HG03521 (cell line): Measurements from ENCODE around the gene C17orf113.

ENCODE experiments used
- ATAC-seq: cut with Tn5 transposase; IDR thresholded peaks from one replicate; pipeline ENCODE4 v1.9.1; 2021; ENCODE audit warnings: mild to moderate bottlenecking, moderate library complexity; ENCODE audit not compliant: unreplicated experiment

The C17orf113 gene

DNA sequence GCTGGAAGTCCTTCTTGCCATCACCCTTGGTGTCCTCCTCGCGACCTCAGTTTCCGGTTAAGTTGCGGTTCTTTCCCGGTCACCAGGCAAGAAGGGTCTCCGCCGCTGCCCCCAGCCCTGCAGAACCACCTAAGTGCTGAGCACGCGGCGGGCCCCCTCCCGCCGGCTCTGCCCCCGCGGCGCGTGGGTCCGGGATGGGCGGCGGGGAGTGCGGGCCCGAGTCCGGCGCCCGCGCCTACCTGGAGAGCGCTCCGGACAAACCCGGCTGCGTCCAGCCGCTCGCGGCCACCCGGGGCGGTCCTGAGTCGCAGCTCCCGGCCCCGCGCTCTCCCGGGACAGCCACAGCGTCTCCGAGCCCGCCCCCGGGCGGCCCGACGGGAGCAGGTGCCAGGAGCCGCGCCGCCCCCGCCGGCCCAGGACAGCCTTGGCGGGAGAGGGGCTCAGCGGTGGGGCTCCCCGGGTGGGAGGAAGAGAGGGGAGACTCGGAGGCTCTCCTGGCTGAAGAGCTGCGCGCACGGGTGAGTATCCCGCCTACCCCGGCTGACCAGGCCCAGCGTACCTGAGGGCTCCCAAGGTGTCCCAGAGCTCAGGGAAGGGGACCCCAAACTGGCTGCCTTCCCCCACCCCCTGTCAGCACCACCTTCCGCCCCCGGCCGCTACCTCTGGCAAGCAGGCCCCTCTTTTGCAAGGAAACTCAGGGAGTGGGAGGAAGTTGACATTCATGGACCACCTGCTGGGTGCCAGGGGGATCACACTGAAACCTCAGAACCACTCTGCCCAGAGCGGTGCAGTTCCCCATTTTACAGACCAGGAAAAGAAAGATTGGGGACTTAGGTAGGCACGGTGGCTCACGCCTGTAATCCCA lies 22.2 kb upstream of the C17orf113 start:
- ATAC-seq = no peak

DNA sequence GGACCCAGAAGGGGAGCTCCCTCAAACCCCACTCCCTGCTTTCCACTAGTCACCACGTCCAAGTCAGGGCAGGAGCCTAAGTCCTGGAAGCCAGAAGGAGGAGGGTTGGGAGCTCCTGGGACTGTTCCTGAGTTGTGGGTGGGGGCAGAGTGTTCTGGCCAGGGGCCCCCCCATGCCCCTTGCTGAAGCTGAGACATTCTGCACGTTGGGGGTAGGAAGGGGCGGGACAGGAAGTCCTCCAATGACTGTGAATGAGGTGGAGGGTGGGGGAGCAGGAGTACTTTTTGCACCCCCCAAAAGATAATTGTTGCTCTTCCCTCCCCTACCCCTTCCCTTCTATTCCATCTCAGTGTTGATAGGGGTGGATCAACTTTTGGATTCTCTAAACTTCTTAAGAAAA lies 21.4 kb upstream of the C17orf113 start:
- ATAC-seq = no peak

DNA sequence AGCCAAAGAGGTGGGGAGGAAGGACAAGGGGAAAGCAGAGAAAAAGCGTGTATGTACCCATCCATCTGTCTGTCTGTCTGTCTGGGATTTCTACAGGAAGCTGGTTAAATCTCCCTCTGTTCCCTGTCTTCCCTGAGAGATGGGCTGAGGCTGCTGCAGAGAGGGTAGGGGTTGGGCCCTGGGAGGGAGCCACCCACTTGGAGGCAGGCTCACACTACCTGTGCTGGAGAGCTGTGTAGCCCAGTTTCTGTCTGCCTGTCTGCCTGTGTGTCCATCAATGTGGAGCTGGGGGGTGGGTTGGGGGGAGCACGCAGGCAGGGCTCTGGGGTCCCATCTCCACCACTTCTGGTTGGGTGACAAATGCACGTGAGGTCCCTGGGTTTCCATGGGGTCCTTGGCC lies 18.6 kb upstream of the C17orf113 start:
- no peak for ATAC-seq

DNA sequence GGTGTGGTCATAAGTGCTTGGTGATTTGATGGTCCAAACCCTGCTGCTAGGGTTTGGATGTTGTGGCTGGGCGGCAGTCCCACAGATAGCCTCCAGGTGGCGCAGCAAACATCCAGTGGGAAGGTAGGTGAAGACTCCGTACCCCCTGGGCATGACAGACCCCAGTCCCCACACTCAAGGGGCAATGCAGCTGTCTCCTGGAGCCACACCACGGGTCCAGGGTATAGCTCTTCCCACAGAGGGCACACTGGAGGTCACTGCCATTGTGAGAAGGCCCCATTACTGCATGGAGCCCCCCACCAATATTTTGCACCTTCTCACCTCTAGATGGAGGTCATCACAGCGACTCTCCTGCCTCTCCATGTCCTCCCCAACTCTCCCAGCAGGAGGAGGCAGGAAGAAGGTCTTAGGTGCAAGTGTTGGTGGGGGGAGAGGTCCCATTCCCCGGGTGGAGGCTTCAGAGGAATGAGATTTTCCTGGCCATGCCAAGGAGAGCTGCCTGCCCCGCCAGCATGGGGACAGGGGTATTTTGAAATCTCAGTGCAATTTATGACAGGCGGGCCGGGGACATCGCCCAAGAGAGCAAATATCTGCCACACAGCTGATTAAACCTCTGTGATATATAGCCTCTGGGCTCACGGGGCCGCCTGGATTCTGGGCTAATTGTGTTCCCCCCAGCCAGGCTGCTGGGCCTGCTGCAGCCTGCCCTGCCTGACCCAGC lies 17.1 kb upstream of the C17orf113 start:
- no peak for ATAC-seq

DNA sequence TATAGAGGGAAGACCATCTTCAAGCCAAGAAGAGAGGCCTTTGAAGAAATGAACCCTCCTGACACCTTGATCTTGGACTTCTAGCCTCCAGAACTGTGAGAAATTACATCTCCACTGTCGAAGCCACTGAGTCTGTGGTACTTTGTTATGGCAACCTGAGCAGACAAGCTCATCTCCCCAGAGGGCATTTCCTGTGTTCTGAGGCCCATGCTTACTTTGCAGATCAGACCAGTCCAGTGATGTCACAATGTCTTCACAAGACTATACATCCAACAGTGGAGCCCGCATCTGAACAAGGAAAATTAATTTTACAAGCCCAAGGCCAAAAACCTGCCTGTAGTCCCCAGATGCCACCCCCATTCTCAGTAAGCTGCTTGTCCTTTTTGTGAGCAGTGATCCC lies 14.8 kb upstream of the C17orf113 start:
- no peak for ATAC-seq

DNA sequence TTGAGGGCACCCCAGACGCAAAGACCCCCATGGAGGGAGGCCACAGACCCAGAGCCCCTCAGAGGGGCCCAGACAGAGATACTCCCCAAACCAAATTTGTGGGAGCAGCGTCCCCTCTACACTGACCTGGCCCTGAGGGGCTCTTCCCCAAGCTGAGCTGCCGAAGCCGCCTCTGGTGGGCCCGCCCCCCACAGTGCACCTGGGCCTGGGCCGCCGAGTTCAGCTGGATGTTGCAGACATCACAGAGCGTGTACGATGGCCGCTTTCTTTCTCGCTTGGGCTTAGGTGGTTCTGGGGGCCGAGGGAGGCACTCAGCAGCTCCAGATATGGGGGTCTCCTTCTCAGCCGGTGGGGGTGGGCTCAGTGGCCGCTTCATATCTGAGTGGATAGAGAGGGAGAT lies 12.3 kb upstream of the C17orf113 start:
- no peak for ATAC-seq

DNA sequence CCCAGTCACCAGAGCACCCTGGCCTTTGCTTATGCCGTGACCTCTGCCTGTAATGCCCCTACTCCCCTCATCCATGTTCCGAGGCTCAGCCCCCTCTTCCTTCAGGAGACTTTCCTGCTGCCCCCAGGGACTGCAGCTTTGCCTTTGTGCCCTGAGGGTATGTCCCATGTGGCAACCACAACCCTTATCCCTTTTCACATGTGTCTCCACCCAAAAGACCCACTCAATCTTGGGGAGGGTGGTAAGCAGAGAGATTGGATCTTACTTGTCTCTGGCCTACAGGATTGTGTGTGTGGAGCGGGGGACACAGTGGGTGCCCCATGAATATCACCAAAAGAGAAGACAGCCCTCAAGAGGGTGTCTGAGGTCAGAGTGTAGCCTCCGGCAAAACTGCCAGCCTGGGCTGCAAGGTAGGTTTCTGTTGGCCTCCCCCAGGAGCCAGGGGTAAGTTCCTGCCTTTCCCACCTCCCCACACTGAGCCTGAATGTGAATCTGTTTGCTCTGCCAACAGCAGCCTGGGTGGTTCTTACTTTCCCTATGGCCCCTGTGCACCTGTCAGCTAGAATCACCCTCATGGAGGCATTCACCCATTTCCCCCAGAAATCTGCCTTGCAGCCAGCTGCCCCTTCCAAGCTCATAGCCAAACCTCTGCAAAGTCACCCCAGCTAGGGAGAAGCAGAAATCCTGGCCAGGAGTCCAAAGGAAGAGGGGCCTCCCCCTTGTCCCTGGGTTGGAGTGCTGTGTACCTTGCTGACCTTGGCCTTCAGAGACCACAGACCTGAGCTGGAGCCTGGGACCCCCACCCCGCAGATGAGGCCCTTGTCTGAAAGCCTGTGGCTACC lies 11.5 kb upstream of the C17orf113 start:
- no peak for ATAC-seq

DNA sequence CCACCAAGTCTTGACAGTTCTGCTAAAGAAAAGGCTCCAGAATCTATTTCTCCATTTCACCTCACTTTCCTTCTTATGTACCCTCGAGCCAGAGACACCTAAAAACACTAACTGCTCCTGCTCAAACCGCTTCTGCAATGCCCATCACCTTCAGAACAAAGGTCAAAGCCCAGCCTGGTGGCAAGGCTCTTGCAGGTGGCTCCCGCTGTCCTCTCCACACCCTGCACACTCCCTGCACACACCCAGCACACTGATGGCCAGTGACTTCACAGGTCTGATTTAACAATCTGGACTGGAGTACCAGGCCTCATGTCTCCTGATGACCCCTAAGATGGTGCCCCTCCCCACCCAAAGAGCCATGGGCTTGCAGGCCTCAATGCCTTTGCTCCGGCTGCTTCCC lies 9.8 kb upstream of the C17orf113 start:
- no peak for ATAC-seq

DNA sequence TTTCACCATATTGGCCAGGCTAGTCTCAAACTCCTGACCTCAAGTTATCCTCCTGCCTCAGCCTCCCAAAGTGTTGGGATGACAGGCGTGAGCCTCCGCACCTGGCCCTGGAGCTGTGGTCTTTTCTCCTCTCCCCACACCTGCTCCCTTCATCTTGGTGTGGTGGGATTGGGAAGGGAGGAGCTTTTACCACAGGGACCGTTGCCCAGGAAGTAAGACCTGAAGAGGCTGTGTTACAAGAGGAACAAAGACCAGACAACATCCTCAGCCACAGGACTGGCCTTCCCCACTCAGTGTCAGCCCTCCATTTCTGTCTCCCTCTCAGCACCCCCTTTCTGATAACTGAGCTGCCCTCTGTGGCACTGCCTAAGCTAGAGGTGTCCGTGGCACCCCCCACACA lies 9.4 kb upstream of the C17orf113 start:
- ATAC-seq = no peak

DNA sequence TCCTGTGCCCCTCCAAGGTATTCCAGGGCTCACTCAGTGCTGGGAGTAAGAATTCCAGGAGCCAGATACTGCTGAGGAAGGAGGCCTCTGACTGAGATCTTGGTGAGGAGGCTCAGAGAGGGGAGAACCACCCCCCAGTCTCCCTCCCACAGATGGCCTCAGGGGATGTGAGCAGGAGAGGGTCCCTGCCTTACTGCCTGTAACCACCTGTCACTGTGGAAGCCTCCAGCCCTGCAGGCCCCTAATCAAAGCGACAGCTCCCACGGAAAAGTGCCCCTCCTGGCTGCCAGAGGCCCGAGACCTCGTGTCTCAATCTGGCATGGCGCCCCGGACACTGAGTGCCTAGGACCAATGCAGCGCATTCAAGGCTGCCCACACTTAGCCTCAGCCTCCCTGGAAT lies 7.7 kb upstream of the C17orf113 start:
- ATAC-seq = no peak

DNA sequence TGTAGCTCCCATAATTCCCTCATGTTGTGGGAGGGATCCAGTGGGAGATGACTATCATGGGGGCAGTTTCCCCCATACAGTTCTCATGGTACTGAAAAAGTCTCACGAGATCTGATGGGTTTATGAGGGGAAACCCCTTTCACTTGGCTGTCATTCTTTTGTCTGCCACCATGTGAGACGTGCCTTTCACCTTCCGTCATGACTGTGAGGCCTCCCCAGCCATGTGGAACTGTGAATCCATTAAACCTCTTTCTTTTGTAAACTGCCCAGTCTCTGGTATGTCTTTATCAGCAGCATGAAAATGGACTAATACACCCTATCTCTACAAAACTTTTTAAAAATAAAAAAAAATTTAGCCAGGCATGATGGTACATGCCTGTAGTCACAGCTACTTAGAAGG lies 6.2 kb upstream of the C17orf113 start:
- ATAC-seq = no peak

DNA sequence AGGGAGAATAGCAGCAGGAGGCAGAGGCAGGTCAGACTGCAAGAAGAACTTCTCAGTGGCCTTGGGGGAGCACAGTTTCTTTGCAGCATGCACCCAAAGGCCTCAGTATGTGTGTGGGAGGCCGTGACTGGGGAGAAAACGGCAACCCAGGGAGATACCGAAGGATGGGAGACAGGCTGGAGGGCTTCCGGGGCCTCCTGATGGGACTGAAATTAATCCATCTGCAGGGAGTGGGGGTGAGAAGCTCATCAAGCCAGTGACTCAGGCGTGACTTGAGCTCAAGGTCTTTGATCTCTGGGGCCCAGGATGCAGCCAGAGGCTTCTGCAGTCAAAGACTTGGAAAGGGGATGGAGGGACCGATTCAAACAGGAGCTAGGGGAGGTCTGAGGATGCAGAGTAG lies 5.1 kb upstream of the C17orf113 start:
- ATAC-seq = no peak

DNA sequence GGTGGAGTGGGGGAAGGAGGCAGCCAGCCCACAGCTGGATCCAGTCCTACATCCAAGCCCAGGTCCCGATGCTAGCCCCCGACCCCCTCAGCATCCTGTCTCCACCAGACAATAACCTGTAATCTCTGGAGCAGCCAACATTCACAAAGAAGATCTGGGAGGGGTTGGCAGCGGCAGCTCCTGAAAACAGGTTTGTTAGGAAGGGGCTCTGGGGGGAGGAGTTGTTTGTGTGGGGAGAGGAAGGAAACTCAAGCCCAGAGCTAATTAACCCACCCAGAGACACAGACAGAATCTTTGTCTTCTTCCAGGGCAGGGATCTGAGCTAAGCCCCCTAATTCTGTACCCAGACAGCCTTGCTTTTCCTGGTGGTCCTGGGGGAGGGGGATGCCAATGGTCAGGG lies 4.6 kb upstream of the C17orf113 start:
- no peak for ATAC-seq

DNA sequence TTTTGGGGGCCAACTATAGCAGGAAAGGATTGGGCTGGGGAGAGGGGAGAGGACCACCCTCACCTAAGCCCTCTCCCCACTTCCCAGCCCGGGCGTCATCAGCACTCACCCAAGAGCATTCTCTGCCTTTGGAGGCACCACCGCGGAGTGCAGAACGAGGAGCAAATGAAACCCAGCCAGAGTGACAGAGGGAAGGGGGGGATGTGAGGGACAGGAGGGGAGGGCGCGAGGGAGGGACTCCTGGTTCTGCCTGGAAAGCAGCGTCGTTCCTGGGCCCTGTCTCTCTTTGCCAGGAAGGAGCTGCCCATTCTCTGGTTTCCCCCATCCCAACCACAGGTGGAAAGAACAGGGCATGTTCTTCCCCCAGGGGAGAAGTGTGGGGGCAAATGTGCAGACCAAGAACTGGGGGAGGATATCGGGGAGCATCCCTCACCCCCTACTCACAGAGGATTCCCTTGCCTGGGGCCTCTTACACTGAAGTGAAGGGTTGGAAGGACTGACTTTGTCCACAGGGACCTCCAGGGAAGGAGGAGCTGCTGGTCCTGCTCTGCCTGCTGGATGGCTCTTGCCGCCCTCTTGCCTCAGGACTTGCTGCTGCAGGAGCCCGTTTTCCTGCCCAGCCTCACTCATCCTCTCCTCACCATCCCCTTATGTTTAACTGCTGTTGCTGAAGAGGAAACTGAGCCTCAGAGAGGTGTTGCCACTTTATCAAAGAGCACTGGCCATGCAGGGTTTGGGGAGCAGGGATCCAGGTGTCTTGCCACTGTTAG lies 3.5 kb upstream of the C17orf113 start:
- no peak for ATAC-seq

DNA sequence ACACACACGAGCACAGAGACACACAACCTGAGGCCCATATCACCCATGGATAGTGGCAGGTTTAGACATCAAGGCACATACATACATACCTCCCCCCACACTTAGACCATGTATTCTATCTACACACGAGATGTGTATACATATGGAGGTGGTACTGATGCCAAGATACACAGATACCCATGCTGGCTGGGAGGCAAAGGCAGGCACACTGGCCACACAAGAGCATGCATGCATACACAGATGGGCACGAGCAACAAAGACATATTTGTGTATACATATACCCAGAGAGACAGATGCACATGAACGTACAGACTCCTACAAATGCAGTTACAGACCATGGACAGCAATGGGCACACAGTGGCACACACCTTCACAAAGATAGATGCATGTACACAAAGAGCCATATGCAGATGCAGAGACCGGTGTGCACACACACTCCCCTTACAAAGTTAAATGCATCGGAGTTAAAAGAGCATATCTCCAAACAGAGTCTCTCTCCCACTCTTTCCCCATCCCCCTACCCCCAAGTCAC lies 2.0 kb upstream of the C17orf113 start:
- ATAC-seq = no peak

DNA sequence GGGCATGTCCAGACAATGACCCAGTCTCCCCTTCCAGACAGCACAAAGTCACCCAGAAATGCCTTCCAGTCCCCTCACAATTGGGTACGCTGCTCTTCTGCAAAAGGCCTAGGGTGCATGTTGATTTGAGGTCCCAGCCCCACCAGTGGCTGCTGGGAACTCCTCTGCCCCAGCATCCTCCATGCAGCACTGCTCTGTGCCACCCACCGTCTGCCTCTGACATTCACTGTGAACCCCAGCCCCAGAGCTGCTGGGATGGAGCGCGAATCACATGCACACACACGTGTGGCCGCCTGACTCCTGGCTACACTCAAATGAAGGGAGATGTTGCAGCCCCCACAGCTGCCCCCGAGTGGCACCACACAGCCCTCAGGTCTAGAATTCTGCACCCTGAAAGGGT lies 1.2 kb upstream of the C17orf113 start:
- ATAC-seq = no peak

DNA sequence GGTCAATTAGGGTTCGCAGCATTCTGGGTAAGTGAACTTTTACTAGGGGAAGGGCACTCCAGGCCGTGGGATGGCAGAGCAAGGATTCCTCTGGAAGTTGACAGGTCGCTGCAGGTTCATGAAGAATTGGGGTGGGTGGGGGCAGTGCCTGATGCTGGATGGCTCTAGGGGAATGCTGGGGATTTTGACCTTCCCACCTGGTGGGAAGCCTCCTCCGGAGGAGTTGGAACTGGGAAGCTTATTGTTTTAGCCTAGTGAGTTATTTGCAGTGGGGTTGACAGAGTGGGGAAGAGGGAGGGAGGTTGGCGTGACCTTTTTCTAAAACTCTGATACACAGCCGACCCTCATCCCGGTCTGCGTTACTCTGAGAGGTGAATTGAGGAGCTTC lies 606 bp upstream of the C17orf113 start:
- ATAC-seq = no peak

DNA sequence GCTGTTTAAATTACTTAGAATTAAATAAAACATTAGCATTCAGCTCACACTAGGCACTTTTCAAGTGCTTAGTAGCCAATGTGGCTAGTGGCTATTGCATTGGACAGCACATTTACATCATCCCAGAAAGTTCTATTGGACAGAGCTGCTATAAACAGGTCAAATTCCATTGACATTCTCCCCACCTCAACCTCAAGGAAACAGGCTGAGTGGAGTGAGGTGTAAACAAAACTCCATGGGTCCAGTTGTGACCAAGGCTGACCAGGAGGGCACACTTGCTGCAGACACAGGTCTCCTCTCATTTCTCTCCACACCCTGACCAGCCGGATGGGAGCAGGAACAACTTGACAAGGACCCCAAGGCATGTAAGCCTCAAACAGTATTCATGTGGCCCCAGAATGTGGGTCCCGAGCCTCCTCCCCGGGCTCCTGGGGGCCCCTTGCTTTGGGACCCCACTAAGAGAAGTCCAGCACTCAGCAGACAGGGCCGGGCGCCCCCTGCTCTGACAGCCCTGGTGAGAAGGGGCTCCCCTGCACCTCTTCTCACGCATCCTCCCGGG lies 488 bp downstream of the C17orf113 start:
- no peak for ATAC-seq

DNA sequence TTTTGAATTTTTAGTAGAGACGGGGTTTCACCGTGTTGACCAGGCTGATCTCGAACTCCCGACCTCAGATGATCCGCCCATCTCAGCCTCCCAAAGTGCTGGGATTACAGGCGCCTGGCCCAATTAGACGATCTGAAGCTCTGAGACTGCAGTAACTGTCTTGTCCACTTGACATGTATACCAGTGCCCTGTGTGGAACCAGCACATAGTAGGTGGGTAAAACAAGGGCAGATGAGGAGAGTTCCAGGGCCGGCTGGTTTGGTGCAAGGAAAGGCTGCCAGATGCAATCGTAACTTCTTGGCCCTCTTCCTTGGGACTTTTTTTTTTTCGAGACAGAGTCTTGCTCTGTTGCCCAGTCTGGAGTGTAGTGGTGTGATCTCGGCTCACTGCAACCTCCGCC lies 3.1 kb downstream of the C17orf113 start:
- no peak for ATAC-seq

DNA sequence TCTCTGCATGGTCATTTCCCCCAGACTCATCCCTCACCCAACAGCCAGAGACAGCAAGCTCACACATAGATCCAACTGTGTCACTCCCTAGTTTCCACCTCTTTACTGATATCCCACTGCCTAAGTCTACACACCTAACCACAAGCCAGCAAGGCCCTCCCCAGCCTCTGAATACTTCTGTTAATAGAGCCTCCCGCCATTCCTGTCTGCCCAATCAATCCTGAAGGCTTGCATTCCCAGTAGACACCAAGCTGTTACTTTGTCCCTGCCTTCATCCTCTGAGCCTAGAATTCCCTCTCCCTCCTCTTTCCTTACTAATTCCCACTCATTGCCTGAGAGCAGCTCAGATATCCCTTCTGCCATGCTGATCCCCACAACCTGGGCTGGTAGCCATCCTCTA lies 4.7 kb downstream of the C17orf113 start:
- ATAC-seq = no peak
